Ectodermal cell (in vitro differentiated cells): Measurements from ENCODE around the gene AP3B1.

Experiments used
- H3K27ac ChIP-seq: 2 replicates; pipeline ENCODE4 v1.7.0; 2013; ENCODE audit warnings: mild to moderate bottlenecking, low read depth, low read length; ENCODE audit not compliant: insufficient read depth, poor library complexity, severe bottlenecking
- H3K27me3 ChIP-seq: 2 replicates; pipeline ENCODE4 v1.7.0; 2013; ENCODE audit warnings: mild to moderate bottlenecking, low read length; ENCODE audit not compliant: insufficient read depth, control insufficient read depth, poor library complexity, severe bottlenecking
- H3K36me3 ChIP-seq: one replicate; pipeline ENCODE4 v1.7.0; 2013; ENCODE audit warnings: low read length; ENCODE audit not compliant: control insufficient read depth, insufficient read depth
- H3K4me1 ChIP-seq: one replicate; pipeline ENCODE4 v1.7.0; 2013; ENCODE audit warnings: low read length; ENCODE audit not compliant: control insufficient read depth, insufficient read depth
- H3K4me3 ChIP-seq: 2 replicates; pipeline ENCODE4 v1.7.0; 2013; ENCODE audit warnings: low read depth, low read length, control low read depth; ENCODE audit not compliant: insufficient read depth
- H3K9me3 ChIP-seq: 2 replicates; pipeline ENCODE4 v1.7.0; 2013; ENCODE audit warnings: mild to moderate bottlenecking, low read length, moderate library complexity; ENCODE audit not compliant: control insufficient read depth
- WGBS, 2 experiments: methylation state at CpG; one replicate each; pipeline ENCODE4 v1.1.7; 2013; ENCODE audit warnings: missing lambda C conversion rate in 2 of 2; 5-methylcytosine and 5-hydroxymethylcytosine counted together

AP3B1 gene

GRCh38 chr5:78002690-78003089, 291.8 kb downstream of the AP3B1 start:
- WGBS, 2 experiments, result 82 to 93% methylated on average over 1 of the region's 1 CpG
- Histone ChIP-seq H3K27ac (no peak overlapping the region), H3K9me3 (no peaks in the 10 kb centered on the region), H3K4me3 (no peak overlapping the region), H3K36me3 (no peaks in the 10 kb centered on the region), H3K4me1 (peaks cover 37% of the 10 kb centered on the region), H3K27me3 (peaks cover 11% of the 10 kb centered on the region)

DNA sequence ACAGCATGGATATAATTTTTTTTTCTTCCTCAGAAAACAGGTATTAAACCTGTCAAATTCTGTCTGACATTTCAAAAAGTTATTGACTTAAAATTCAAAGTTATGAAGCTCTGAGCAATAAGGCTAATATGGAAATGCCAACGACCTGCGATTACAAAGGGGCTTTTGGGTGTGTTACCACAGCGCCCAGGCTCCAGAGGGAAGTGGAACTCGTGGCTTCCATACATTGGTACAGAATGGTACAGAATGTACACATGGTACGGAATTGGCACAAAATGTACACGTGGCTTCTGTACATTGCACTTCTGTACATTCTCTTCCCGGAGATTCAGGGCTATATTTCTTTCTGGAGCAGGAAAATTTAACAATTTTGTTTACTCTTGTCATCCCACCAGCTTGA, 293.3 kb downstream of the AP3B1 start:
- Histone ChIP-seq H3K27me3 (peaks cover 23% of the 10 kb centered on the region), H3K9me3 (no peaks in the 10 kb centered on the region), H3K27ac (no peak overlapping the region), H3K36me3 (no peaks in the 10 kb centered on the region), H3K4me3 (no peak overlapping the region), H3K4me1 (peaks cover 37% of the 10 kb centered on the region)
- 95 to 97% methylated on average over 7 of the region's 7 CpGs for WGBS, 2 experiments

DNA sequence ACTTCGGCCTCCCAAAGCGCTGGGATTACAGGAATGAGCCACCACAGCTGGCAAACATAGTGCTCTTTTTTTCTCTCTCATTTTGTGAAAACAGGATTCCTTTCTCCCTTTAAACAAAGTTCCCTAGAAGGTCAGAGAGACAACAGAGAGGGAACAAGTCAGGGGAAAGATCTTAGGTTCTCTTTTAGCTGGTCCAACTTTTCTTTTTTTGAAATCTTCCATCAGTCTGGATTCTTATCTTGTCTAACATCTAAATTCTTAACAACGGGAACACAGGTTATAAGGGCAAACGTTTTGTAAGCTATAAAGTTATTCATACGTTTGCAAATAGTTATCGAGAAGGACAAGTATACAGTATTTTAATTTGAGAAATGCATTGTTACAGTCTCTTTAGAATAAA, 294.3 kb downstream of the AP3B1 start:
- no peaks in the 10 kb centered on the region for H3K36me3 ChIP-seq
- H3K4me1 ChIP-seq, result peaks cover 32% of the 10 kb centered on the region
- H3K9me3 ChIP-seq, result no peaks in the 10 kb centered on the region
- no peak overlapping the region for H3K4me3 ChIP-seq
- WGBS, 2 experiments, result 62 to 68% methylated on average over 3 to 4 of the region's 6 CpGs
- no peak overlapping the region for H3K27ac ChIP-seq
- peaks cover 28% of the 10 kb centered on the region for H3K27me3 ChIP-seq

DNA sequence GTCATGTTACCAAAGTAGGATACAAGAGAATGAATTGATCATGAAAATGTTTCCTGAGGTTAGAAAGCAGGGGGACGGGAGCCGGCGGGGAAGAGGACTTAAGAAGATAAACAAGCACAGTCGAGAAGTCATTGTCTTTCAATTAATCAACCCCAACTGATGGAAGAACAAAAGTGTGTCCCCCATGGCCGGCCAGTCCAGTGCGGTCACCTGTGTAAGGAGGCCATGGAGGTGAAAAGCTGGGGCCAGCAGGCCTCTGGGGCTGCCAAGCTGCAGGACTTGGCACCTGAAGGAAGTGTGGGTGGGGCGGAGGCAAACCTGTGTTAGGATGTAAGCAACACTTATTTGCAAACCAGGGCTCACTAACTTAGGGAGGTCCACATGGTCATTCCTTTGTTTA, 295.1 kb downstream of the AP3B1 start:
- H3K9me3 ChIP-seq, result no peaks in the 10 kb centered on the region
- H3K4me3 ChIP-seq, result no peak overlapping the region
- peaks cover 36% of the 10 kb centered on the region for H3K27me3 ChIP-seq
- H3K4me1 ChIP-seq, result peaks cover 28% of the 10 kb centered on the region
- WGBS, 2 experiments, result 74 to 79% methylated on average over 7 of the region's 7 CpGs
- no peak overlapping the region for H3K27ac ChIP-seq
- no peaks in the 10 kb centered on the region for H3K36me3 ChIP-seq

- peaks cover 35% of the 10 kb centered on the region for H3K4me1 ChIP-seq
- 91 to 94% methylated on average over 1 to 3 of the region's 3 CpGs for WGBS, 2 experiments
- no peaks in the 10 kb centered on the region for H3K36me3 ChIP-seq
- peaks cover 60% of the 10 kb centered on the region for H3K27me3 ChIP-seq
- H3K27ac ChIP-seq, result no peak overlapping the region
- H3K9me3 ChIP-seq, result no peaks in the 10 kb centered on the region
- H3K4me3 ChIP-seq, result no peak overlapping the region
Observed at GRCh38 chr5:77996943-77997342, 297.6 kb downstream of the AP3B1 start.

GRCh38 chr5:77995793-77996409, 298.6 kb downstream of the AP3B1 start:
- no peak overlapping the region for H3K27ac ChIP-seq
- H3K9me3 ChIP-seq, result no peaks in the 10 kb centered on the region
- peaks cover 43% of the 10 kb centered on the region for H3K4me1 ChIP-seq
- 94 to 95% methylated on average over 12 of the region's 12 CpGs for WGBS, 2 experiments
- no peaks in the 10 kb centered on the region for H3K36me3 ChIP-seq
- peaks cover 68% of the 10 kb centered on the region for H3K27me3 ChIP-seq
- no peak overlapping the region for H3K4me3 ChIP-seq

- peaks cover 53% of the 10 kb centered on the region for H3K4me1 ChIP-seq
- no peak overlapping the region for H3K4me3 ChIP-seq
- 93 to 99% methylated on average over 2 to 3 of the region's 3 CpGs for WGBS, 2 experiments
- no peaks in the 10 kb centered on the region for H3K9me3 ChIP-seq
- H3K36me3 ChIP-seq, result no peaks in the 10 kb centered on the region
- H3K27me3 ChIP-seq, result peaks cover 77% of the 10 kb centered on the region
- no peak overlapping the region for H3K27ac ChIP-seq
Observed at GRCh38 chr5:77994943-77995342, 299.6 kb downstream of the AP3B1 start.

GRCh38 chr5:77993855-77994318, 300.6 kb downstream of the AP3B1 start:
- 3 to 4% methylated on average over 10 of the region's 10 CpGs for WGBS, 2 experiments
- Histone ChIP-seq H3K4me3 (peak overlapping the region; percentile 2), H3K4me1 (peaks cover 45% of the 10 kb centered on the region), H3K36me3 (no peaks in the 10 kb centered on the region), H3K27me3 (peaks cover 76% of the 10 kb centered on the region), H3K9me3 (no peaks in the 10 kb centered on the region), H3K27ac (no peak overlapping the region)

- H3K9me3 ChIP-seq, result no peaks in the 10 kb centered on the region
- WGBS, 2 experiments, result 63 to 64% methylated on average over 17 of the region's 17 CpGs
- peaks cover 45% of the 10 kb centered on the region for H3K4me1 ChIP-seq
- H3K36me3 ChIP-seq, result no peaks in the 10 kb centered on the region
- H3K27me3 ChIP-seq, result peaks cover 79% of the 10 kb centered on the region
- no peak overlapping the region for H3K4me3 ChIP-seq
- H3K27ac ChIP-seq, result no peak overlapping the region
Observed at GRCh38 chr5:77993141-77993854, 301.2 kb downstream of the AP3B1 start.

- Histone ChIP-seq H3K4me3 (no peak overlapping the region), H3K9me3 (no peaks in the 10 kb centered on the region), H3K4me1 (peaks cover 45% of the 10 kb centered on the region), H3K27ac (no peak overlapping the region), H3K27me3 (peaks cover 66% of the 10 kb centered on the region), H3K36me3 (no peaks in the 10 kb centered on the region)
- 6 to 7% methylated on average over 5 of the region's 5 CpGs for WGBS, 2 experiments
Observed at GRCh38 chr5:77991084-77991483, 303.4 kb downstream of the AP3B1 start.
